K562 (cell line): ENCODE data around the gene PPFIA3. TPM values are rescaled to one million over a fixed set of nuclear protein-coding genes. Genes with fewer than 3 reads are reported as not detected.

Source experiments
- BRF1 ChIP-seq: IDR thresholded peaks from 3 replicates; pipeline ENCODE4 v1.6.1; 2011; ENCODE audit warnings: borderline replicate concordance, mild to moderate bottlenecking; ENCODE audit not compliant: insufficient read length; ENCODE audit errors: extremely low read depth
- GTF2A2 ChIP-seq: IDR thresholded peaks from 2 replicates; pipeline ENCODE4 v1.6.1; 2016; ENCODE audit warnings: mild to moderate bottlenecking, missing genetic modification characterization, missing compliant biosample characterization
- HNRNPLL ChIP-seq: fragments of 200-400 bp; formaldehyde crosslinking; IDR thresholded peaks from 2 replicates; pipeline ENCODE4 v1.6.1; 2017; ENCODE audit warnings: low read length, low read depth, mild to moderate bottlenecking; ENCODE audit not compliant: poor library complexity, severe bottlenecking
- ILF3 ChIP-seq: fragments of 450-650 bp; IDR thresholded peaks from 2 replicates; pipeline ENCODE4 v1.6.1; 2018; ENCODE audit warnings: antibody characterized with exemption, mild to moderate bottlenecking, moderate library complexity, borderline replicate concordance
- KDM4B ChIP-seq, 2 experiments: fragments of 450-650 bp in 1 of 2; sonication (generic) in 1 of 2; IDR thresholded peaks; 2 replicates each; pipeline ENCODE4 v1.6.1; 2016 to 2017; ENCODE audit warnings: borderline replicate concordance in 2 of 2, antibody characterized with exemption in 1 of 2, low read depth in 1 of 2, mild to moderate bottlenecking in 1 of 2
- LARP7 ChIP-seq: fragments of 450-650 bp; IDR thresholded peaks from 2 replicates; pipeline ENCODE4 v1.6.1; 2016
- MAZ ChIP-seq, 2 experiments: fragments of 450-650 bp in 1 of 2; sonication (generic) in 1 of 2; formaldehyde crosslinking; IDR thresholded peaks in 1 of 2; conservative IDR thresholded peaks in 1 of 2; 2 replicates each; pipeline versions ENCODE4 v1.4.0 to v1.5.0; 2020; ENCODE audit warnings: mild to moderate bottlenecking in 1 of 2, missing genetic modification reagents in 1 of 2
- MIER1 ChIP-seq: fragments of 450-650 bp; IDR thresholded peaks from 2 replicates; pipeline ENCODE4 v1.6.1; 2016; ENCODE audit warnings: antibody characterized with exemption, mild to moderate bottlenecking, low read depth
- NONO ChIP-seq, 2 experiments: fragments of 200-400 bp in 1 of 2; fragments of 450-650 bp in 1 of 2; formaldehyde crosslinking in 1 of 2; IDR thresholded peaks; 2 replicates each; pipeline ENCODE4 v1.6.1; 2017; ENCODE audit warnings: low read depth in 2 of 2, mild to moderate bottlenecking in 2 of 2, moderate library complexity in 2 of 2, low read length in 1 of 2
- PHB2 ChIP-seq: fragments of 450-650 bp; IDR thresholded peaks from 2 replicates; pipeline ENCODE4 v1.6.1; 2017; ENCODE audit warnings: low read depth
- PTTG1 ChIP-seq: fragments of 450-650 bp; IDR thresholded peaks from 2 replicates; pipeline ENCODE4 v1.6.1; 2016; ENCODE audit warnings: low read depth, mild to moderate bottlenecking, missing genetic modification characterization, missing compliant biosample characterization
- PYGO2 ChIP-seq: fragments of 450-650 bp; IDR thresholded peaks from 2 replicates; pipeline ENCODE4 v1.6.1; 2016; ENCODE audit warnings: mild to moderate bottlenecking, missing genetic modification characterization, moderate library complexity, missing compliant biosample characterization
- RBM22 ChIP-seq: fragments of 200-400 bp; formaldehyde crosslinking; IDR thresholded peaks from 2 replicates; pipeline ENCODE4 v1.6.1; 2018; ENCODE audit warnings: low read length, low read depth; ENCODE audit not compliant: poor library complexity, severe bottlenecking
- RFX7 ChIP-seq: fragments of 250-450 bp; sonication (Bioruptor Pico); IDR thresholded peaks from 2 replicates; pipeline ENCODE4 v1.5.1; 2021; ENCODE audit warnings: mild to moderate bottlenecking
- RUNX1 ChIP-seq: sonication (generic); IDR thresholded peaks from 2 replicates; pipeline ENCODE4 v1.6.1; 2016; ENCODE audit warnings: antibody characterized with exemption, low read depth
- TOE1 ChIP-seq, 2 experiments: fragments of 450-650 bp in 1 of 2; sonication (generic) in 1 of 2; formaldehyde crosslinking in 1 of 2; IDR thresholded peaks; 2 replicates each; pipeline versions ENCODE4 v1.7.1 to v1.8.0; 2016 to 2022; ENCODE audit warnings: borderline replicate concordance in 2 of 2, mild to moderate bottlenecking in 2 of 2, antibody characterized with exemption in 1 of 2, inconsistent platforms in 1 of 2, low read depth in 1 of 2, missing genetic modification reagents in 1 of 2, moderate library complexity in 1 of 2
- U2AF2 ChIP-seq: fragments of 200-400 bp; formaldehyde crosslinking; optimal IDR thresholded peaks from 2 replicates; pipeline ENCODE3; 2017; ENCODE audit warnings: low read depth, mild to moderate bottlenecking, low read length
- ZNF133 ChIP-seq: fragments of 250-450 bp; sonication (Bioruptor Pico); IDR thresholded peaks from 2 replicates; pipeline ENCODE4 v1.4.0; 2020; ENCODE audit warnings: mild to moderate bottlenecking
- ZNF174 ChIP-seq: fragments of 250-450 bp; sonication (Bioruptor Pico); IDR thresholded peaks from 2 replicates; pipeline ENCODE4 v1.4.0; 2020; ENCODE audit warnings: mild to moderate bottlenecking
- ZNF24 ChIP-seq: fragments of 450-650 bp; IDR thresholded peaks from 2 replicates; pipeline ENCODE4 v1.6.1; 2016
- ZNF57 ChIP-seq: fragments of 450-650 bp; formaldehyde crosslinking; IDR thresholded peaks from 2 replicates; pipeline ENCODE4 v1.4.0; 2020; ENCODE audit warnings: mild to moderate bottlenecking, moderate library complexity
- ZNF668 ChIP-seq: fragments of 250-450 bp; sonication (Bioruptor Pico); IDR thresholded peaks from 2 replicates; pipeline ENCODE4 v1.8.0; 2022; ENCODE audit warnings: mild to moderate bottlenecking, inconsistent platforms
- polyA plus RNA-seq, 8 experiments: library from polyadenylated mRNA; depleted of rRNA in 4 of 8; stranded (reverse) in 5 of 8; unstranded in 3 of 8; fragments of >200 nt; fragmentation: Nextera tagmentation in 2 of 8; fragmentation: Illumina TruSeq in 1 of 8; extraction: Ambion mirVana in 2 of 8; extraction: Trizol in 1 of 8; gene quantifications; 2 replicates each; pipeline versions ENCODE4 v1.2.1 to v1.2.3, GENCODE V29; 2011 to 2014; ENCODE audit warnings: inconsistent platforms in 1 of 8, missing spikeins in 1 of 8
- total RNA-seq, 7 experiments: library from RNA; depleted of rRNA in 6 of 7; stranded (reverse); fragments of >200 nt in 6 of 7; fragmentation: Illumina TruSeq in 2 of 7; extraction: Trizol in 2 of 7; gene quantifications; 2 replicates each; pipeline versions ENCODE4 v1.2.1 to v1.2.3, GENCODE V29; 2011 to 2021; ENCODE audit warnings: low replicate concordance in 1 of 7
- TF ChIP-seq, protein P1 (sequence below): fragments of 250-450 bp; sonication (Bioruptor Pico); IDR thresholded peaks from 2 replicates; pipeline ENCODE4 v1.5.1; 2021; ENCODE audit warnings: mild to moderate bottlenecking
- TF ChIP-seq, protein P2 (sequence below): fragments of 150-350 bp; IDR thresholded peaks from 2 replicates; pipeline ENCODE4 v1.6.1; 2014; ENCODE audit warnings: low read depth, mild to moderate bottlenecking, low read length, borderline replicate concordance

Gene PPFIA3
- total and polyA plus RNA-seq, 9 of the 15 experiments (the other 6 are each of a cell fraction or from before 2014, with no cell fraction given): 0.10 to 53.0 (median 17.6) TPM

DNA sequence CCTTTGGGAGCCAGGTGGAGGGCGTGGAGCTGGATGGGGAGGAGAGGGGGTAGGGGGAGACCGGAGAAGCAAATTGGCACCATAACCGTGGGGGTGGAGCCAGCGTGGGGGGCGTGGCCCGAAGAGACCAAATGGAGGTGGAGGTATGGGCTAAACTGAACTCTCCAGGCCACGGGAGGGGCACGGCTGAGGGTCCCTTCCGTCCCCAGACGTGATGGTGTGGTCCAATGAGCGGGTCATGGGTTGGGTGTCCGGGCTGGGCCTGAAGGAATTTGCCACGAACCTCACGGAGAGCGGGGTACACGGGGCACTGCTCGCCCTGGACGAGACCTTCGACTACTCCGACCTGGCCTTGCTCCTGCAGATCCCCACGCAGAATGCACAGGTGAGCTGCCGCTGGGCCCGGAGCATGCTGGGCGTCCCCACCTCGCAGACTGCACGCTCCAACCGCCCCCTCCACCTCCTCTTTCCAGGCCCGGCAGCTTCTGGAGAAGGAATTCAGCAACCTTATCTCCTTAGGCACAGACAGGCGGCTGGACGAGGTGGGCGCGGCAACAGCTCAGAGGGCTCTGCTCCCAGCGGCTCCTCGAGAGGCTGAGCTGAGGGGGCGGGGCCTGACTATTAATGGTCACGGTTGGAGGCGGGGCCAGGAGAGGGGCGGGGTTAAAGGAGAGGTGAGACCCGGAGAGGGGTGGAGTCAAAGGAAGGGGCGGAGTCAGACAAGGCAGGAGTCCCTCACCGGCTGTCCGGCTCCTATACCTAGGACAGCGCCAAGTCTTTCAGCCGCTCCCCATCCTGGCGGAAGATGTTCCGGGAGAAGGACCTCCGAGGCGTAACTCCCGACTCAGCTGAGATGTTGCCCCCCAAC lies 29.7 kb downstream of the PPFIA3 start (continued):
- TF ChIP-seq RUNX1: no peak
- TF ChIP-seq ZNF24: no peak
- TF ChIP-seq RBM22: peak; percentile 21
- TF ChIP-seq RFX7 (CRISPR knock-in tag): no peak
- no peak for TF ChIP-seq PYGO2 (tag)
- no peak for TF ChIP-seq LARP7
- TF ChIP-seq MIER1: no peak; the same call in 1 of the 2 replicates
- no peak for TF ChIP-seq PHB2
- peak; percentile 50 to 59; a peak in 3 of 4 replicates for TF ChIP-seq MAZ (CRISPR knock-in tag; conservative IDR thresholded peaks at IDR 0.05 in 1 of 2, IDR thresholded peaks at IDR 0.05 in 1 of 2)
- TF ChIP-seq ZNF174 (CRISPR knock-in tag): no peak
- TF ChIP-seq KDM4B (IDR thresholded peaks at IDR 0.05; ENCODE audit: borderline replicate concordance in 2 of 2, low read depth in 1 of 2): no peak
- no peak for TF ChIP-seq BRF1
- TF ChIP-seq PTTG1: no peak
- no peak for TF ChIP-seq ILF3
- no peak for TF ChIP-seq HNRNPLL
- TF ChIP-seq, protein P1, sequence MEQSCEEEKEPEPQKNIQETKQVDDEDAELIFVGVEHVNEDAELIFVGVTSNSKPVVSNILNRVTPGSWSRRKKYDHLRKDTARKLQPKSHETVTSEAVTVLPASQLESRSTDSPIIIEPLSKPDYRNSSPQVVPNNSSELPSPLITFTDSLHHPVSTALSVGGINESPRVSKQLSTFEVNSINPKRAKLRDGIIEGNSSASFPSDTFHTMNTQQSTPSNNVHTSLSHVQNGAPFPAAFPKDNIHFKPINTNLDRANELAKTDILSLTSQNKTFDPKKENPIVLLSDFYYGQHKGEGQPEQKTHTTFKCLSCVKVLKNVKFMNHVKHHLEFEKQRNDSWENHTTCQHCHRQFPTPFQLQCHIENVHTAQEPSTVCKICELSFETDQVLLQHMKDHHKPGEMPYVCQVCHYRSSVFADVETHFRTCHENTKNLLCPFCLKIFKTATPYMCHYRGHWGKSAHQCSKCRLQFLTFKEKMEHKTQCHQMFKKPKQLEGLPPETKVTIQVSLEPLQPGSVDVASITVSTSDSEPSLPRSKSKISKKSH: no peak
- no peak for TF ChIP-seq U2AF2
- TF ChIP-seq GTF2A2 (tag): no peak
- TF ChIP-seq TOE1 (IDR thresholded peaks at IDR 0.05; ENCODE audit: borderline replicate concordance): peak; percentile 79; the same call in 1 of the 2 replicates
- TF ChIP-seq TOE1 (CRISPR knock-in tag; IDR thresholded peaks at IDR 0.05; ENCODE audit: borderline replicate concordance, low read depth): no peak
- 0 out of 4 replicates have a peak, but pooled peaks of 1 of the 2 experiments have one; percentile 91 for TF ChIP-seq NONO (IDR thresholded peaks at IDR 0.05; ENCODE audit: low read depth in 2 of 2, low read length in 1 of 2)
- no peak for TF ChIP-seq ZNF57
- TF ChIP-seq ZNF133: no peak
- TF ChIP-seq ZNF668: no peak
- TF ChIP-seq, protein P2, sequence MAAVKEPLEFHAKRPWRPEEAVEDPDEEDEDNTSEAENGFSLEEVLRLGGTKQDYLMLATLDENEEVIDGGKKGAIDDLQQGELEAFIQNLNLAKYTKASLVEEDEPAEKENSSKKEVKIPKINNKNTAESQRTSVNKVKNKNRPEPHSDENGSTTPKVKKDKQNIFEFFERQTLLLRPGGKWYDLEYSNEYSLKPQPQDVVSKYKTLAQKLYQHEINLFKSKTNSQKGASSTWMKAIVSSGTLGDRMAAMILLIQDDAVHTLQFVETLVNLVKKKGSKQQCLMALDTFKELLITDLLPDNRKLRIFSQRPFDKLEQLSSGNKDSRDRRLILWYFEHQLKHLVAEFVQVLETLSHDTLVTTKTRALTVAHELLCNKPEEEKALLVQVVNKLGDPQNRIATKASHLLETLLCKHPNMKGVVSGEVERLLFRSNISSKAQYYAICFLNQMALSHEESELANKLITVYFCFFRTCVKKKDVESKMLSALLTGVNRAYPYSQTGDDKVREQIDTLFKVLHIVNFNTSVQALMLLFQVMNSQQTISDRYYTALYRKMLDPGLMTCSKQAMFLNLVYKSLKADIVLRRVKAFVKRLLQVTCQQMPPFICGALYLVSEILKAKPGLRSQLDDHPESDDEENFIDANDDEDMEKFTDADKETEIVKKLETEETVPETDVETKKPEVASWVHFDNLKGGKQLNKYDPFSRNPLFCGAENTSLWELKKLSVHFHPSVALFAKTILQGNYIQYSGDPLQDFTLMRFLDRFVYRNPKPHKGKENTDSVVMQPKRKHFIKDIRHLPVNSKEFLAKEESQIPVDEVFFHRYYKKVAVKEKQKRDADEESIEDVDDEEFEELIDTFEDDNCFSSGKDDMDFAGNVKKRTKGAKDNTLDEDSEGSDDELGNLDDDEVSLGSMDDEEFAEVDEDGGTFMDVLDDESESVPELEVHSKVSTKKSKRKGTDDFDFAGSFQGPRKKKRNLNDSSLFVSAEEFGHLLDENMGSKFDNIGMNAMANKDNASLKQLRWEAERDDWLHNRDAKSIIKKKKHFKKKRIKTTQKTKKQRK: no peak
